GM12891 (cell line): Measurements from ENCODE around the gene OFD1. TPM values are rescaled to one million over a fixed set of nuclear protein-coding genes. Genes with fewer than 3 reads are reported as not detected.

Experiments
- DNase-seq: peaks from one replicate; pipeline ENCODE4 v3.0.0; 2011; ENCODE audit warnings: low spot score; ENCODE audit not compliant: insufficient read length
- FAIRE-seq: peaks from 2 replicates; lab custom pipeline; 2011; peaks lifted over from hg19 to GRCh38; lab: Jason Lieb, UNC
- PAX5 ChIP-seq: IDR thresholded peaks from 2 replicates; pipeline ENCODE4 v1.6.1; 2011; ENCODE audit warnings: low read length, moderate library complexity, mild to moderate bottlenecking; ENCODE audit not compliant: insufficient read depth, severe bottlenecking
- POLR2A ChIP-seq: IDR thresholded peaks from 2 replicates; pipeline ENCODE4 v1.6.1; 2011; ENCODE audit warnings: low read depth, low read length, control low read depth
- POLR2AphosphoS5 ChIP-seq: IDR thresholded peaks from 2 replicates; pipeline ENCODE4 v1.6.1; 2011; ENCODE audit warnings: low read depth, low read length, control low read depth
- POU2F2 ChIP-seq: IDR thresholded peaks from 2 replicates; pipeline ENCODE4 v1.6.1; 2011; ENCODE audit warnings: low read depth, mild to moderate bottlenecking, control low read depth, low read length, moderate library complexity
- SPI1 ChIP-seq: IDR thresholded peaks from 2 replicates; pipeline ENCODE4 v1.6.1; 2011; ENCODE audit warnings: low read depth, low read length, control low read depth
- TAF1 ChIP-seq: IDR thresholded peaks from 2 replicates; pipeline ENCODE4 v1.6.1; 2011; ENCODE audit warnings: low read depth, low read length, control low read depth
- polyA plus RNA-seq: library from polyadenylated mRNA; unstranded; fragments of >200 nt; gene quantifications from one replicate; pipeline ENCODE4 v1.2.1, GENCODE V29; 2012; ENCODE audit warnings: low read depth, missing spikeins, inconsistent platforms; ENCODE audit not compliant: missing spikeins

OFD1 gene
- polyA plus RNA-seq, result 15.8 TPM

GRCh38 chrX:13734278-13735172 is at the start of gene OFD1, which contains the start of gene TRAPPC2:
TSS of gene OFD1 (plus strand) at chrX:13734748. CDS start at chrX:13735072, 324 bp downstream.
TSS of gene TRAPPC2 (minus strand) at chrX:13734620. CDS start at chrX:13719963, 14,657 bp downstream.
- DNase-seq, result peak; percentile 60
- 0 out of 2 replicates have a peak, but pooled peaks have one; percentile 31 for TF ChIP-seq TAF1
- TF ChIP-seq SPI1, result no peak
- TF ChIP-seq POLR2A, result peak; percentile 80
- peak; percentile 2; the same call in 1 of the 2 replicates for TF ChIP-seq POU2F2
- peak; percentile 57; the same call in 1 of the 2 replicates for TF ChIP-seq POLR2AphosphoS5
- TF ChIP-seq PAX5, result peak; percentile 69
- peak; percentile 99 for FAIRE-seq

GRCh38 chrX:13685126-13685763 is 49.3 kb upstream of the OFD1 start:
- DNase-seq (no peak), FAIRE-seq (no peak)
- no peak for TF ChIP-seq TAF1
- TF ChIP-seq POLR2AphosphoS5, result no peak
- TF ChIP-seq POLR2A, result no peak
- no peak for TF ChIP-seq POU2F2

GRCh38 chrX:13687203-13687602 is 47.3 kb upstream of the OFD1 start:
- DNase-seq, result no peak
- FAIRE-seq, result no peak
- TF ChIP-seq TAF1, result no peak
- no peak for TF ChIP-seq POU2F2

GRCh38 chrX:13688384-13688957 is 46.1 kb upstream of the OFD1 start:
- FAIRE-seq (peak; percentile 57), DNase-seq (no peak)
- TF ChIP-seq PAX5 (no peak), POLR2AphosphoS5 (no peak), TAF1 (0 out of 2 replicates have a peak, but pooled peaks have one; percentile 7), POU2F2 (no peak), POLR2A (no peak), SPI1 (no peak)

GRCh38 chrX:13688958-13689740 is 45.4 kb upstream of the OFD1 start, which contains the start of gene RAB9A:
TSS of gene RAB9A (plus strand) at chrX:13689128. CDS start at chrX:13708747, 19,619 bp downstream.
- peak; percentile 85 for FAIRE-seq

GRCh38 chrX:13689741-13690211 is 44.8 kb upstream of the OFD1 start:
- TF ChIP-seq TAF1 (no peak), POLR2AphosphoS5 (no peak), PAX5 (no peak), POU2F2 (no peak)
- DNase-seq (no peak), FAIRE-seq (no peak)

More at GRCh38 chrX:13688958-13689740, 45.4 kb upstream of the OFD1 start, which contains the start of gene RAB9A:
- TF ChIP-seq SPI1 (no peak), POLR2AphosphoS5 (0 out of 2 replicates have a peak, but pooled peaks have one; percentile 10), PAX5 (no peak), TAF1 (0 out of 2 replicates have a peak, but pooled peaks have one; percentile 7), POLR2A (peak; percentile 32), POU2F2 (no peak)
- DNase-seq, result peak; percentile 48

GRCh38 chrX:13690836-13691235 is 43.7 kb upstream of the OFD1 start:
- no peak for TF ChIP-seq PAX5
- TF ChIP-seq POU2F2, result no peak
- TF ChIP-seq POLR2AphosphoS5, result no peak
- no peak for DNase-seq

GRCh38 chrX:13691841-13692371 is 42.6 kb upstream of the OFD1 start:
- no peak for FAIRE-seq
- TF ChIP-seq PAX5, result no peak
- no peak for TF ChIP-seq TAF1
- TF ChIP-seq SPI1, result no peak
- TF ChIP-seq POLR2A, result no peak
- no peak for TF ChIP-seq POU2F2
- TF ChIP-seq POLR2AphosphoS5, result no peak
- no peak for DNase-seq

More at GRCh38 chrX:13690836-13691235, 43.7 kb upstream of the OFD1 start:
- peak; percentile 75 for FAIRE-seq

GRCh38 chrX:13692771-13693231 is 41.7 kb upstream of the OFD1 start:
- no peak for DNase-seq
- TF ChIP-seq POU2F2 (no peak), POLR2AphosphoS5 (no peak), POLR2A (no peak), SPI1 (no peak), TAF1 (no peak), PAX5 (no peak)
- FAIRE-seq, result peak; percentile 54
